T-helper 1 cell treated with Interleukin-12 subunit alpha and Interleukin-12 subunit beta and Interleukin-4 antibody, amounts not matched to agents 30 μg/mL and 1 μg/mL, for 36 hours (primary cell): ENCODE measurements around the gene IGF1R.

Experiments
- H3K27ac Mint-ChIP-seq: one replicate; pipeline ENCODE4 v1.8.0; 2021; ENCODE audit warnings: mild to moderate bottlenecking, mixed read lengths
- H3K27me3 Mint-ChIP-seq: one replicate; pipeline ENCODE4 v1.8.0; 2021; ENCODE audit warnings: low read depth, mixed read lengths
- H3K36me3 Mint-ChIP-seq: one replicate; pipeline ENCODE4 v1.8.0; 2021; ENCODE audit warnings: low read depth, mixed read lengths
- H3K4me1 Mint-ChIP-seq: one replicate; pipeline ENCODE4 v1.8.0; 2021; ENCODE audit warnings: low read depth, mixed read lengths
- H3K4me3 Mint-ChIP-seq: one replicate; pipeline ENCODE4 v1.8.0; 2021; ENCODE audit warnings: mild to moderate bottlenecking, moderate library complexity, mixed read lengths
- H3K9me3 Mint-ChIP-seq: one replicate; pipeline ENCODE4 v1.8.0; 2021; ENCODE audit warnings: mixed read lengths

The IGF1R gene

DNA sequence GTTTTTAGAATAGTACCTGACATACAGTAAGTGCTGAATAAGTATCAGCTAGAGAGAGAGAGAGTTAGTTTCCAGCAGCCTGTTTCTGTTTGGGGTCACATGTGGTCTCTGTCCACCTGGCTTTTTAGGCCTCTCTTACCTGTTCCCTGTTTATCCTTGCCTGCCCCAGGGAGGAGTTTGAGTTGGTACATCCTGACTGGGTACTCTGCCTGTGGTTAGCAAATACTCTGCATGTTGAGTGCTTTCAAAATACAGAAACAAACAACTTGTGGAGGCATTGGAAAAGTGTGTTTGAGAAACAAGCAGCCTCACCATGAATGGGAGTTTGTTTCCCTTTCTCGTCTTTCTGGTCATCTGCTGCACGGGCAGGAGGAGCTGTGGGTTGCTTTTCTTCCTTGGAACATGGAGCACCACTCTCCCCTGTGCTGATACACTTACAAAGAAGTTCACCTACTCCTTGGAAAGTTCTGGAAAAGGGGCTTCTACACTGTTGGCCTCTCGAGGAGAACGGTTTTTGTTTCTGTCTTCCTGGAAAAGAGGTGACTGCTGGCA, 193.2 kb downstream of the IGF1R start:
- Mint-ChIP-seq H3K9me3 (peaks cover 6% of the 10 kb centered on the region), H3K27ac (no peak overlapping the region), H3K27me3 (no peaks in the 10 kb centered on the region), H3K4me3 (no peak overlapping the region), H3K36me3 (no peaks in the 10 kb centered on the region), H3K4me1 (peaks cover 9% of the 10 kb centered on the region)

DNA sequence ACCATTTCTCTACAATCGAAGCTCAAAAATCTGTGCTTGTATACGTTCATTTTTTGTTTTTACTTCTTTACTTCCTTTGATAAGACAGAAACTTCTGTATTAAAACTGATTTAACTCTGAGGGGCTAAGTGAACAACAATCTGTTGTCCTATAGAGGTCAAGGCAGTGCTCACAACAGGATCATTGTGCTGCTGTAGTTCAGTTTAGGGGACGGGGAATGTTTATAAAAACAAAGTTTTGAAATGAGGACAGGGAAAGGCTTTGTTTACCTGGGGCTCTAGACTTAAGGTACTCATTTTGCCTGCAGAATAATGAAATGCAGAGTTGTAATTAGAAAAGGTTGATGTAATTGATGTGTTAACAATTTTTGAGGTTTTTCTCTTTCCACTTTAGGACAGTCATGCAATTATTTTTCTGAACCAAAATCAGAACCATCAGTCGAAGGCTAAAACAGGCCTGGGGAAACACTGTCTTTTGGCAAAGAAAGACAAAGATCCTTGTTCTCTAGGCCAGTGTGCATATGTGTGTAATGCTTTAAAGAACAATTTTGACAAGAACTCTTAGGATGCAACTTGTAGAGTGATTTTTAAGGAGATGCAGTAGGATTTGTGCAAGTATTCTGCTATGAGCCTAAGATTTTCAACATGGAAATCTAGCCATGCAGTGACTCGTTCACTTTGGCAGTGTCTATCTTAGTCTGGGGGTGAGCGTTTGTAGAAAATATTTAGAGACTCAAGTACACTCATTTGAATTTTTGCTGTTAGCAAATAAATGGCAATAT, 194.0 kb downstream of the IGF1R start:
- Mint-ChIP-seq H3K36me3 (no peaks in the 10 kb centered on the region), H3K27me3 (no peaks in the 10 kb centered on the region), H3K4me3 (no peak overlapping the region), H3K27ac (no peak overlapping the region), H3K4me1 (peaks cover 9% of the 10 kb centered on the region), H3K9me3 (no peaks in the 10 kb centered on the region)

DNA sequence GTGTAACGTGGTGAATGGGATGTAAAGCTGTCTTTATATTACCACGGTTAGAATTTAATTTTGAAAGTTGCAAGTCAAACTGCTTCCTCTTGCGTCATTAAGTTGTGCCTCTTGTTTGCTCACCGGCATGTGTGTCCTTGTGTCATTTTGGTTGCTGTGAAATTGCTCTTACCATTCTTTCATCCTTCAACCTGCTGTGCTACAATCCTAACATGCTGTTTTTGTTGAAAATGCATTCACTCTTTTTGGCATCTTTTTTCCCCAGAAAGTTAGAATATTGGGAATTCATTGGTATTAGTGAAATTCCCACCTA, 194.6 kb downstream of the IGF1R start:
- Mint-ChIP-seq H3K4me3 (no peak overlapping the region), H3K27me3 (no peaks in the 10 kb centered on the region), H3K4me1 (peaks cover 9% of the 10 kb centered on the region), H3K36me3 (no peaks in the 10 kb centered on the region), H3K27ac (no peak overlapping the region), H3K9me3 (no peaks in the 10 kb centered on the region)

DNA sequence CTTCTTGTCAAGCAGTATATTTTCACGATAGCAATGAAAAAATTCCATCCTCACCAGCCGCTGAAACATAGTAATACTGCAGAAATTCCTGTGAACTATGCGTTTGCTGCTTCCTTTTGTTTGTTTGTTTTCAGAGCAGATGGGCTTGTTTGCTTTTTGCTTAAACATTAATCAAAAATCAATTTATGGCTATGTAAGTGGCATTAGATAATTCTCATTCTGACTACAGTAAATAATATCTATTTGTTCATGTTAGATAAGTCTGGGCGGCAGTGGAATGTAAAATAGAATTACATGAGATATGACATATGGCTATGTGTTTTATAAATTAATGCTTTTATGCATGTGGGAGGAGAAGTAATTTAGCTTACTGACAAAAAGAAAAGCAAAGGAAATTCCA, 195.5 kb downstream of the IGF1R start:
- Mint-ChIP-seq H3K27me3 (no peaks in the 10 kb centered on the region), H3K9me3 (no peaks in the 10 kb centered on the region), H3K36me3 (no peaks in the 10 kb centered on the region), H3K4me1 (peaks cover 9% of the 10 kb centered on the region), H3K4me3 (no peak overlapping the region), H3K27ac (no peak overlapping the region)

DNA sequence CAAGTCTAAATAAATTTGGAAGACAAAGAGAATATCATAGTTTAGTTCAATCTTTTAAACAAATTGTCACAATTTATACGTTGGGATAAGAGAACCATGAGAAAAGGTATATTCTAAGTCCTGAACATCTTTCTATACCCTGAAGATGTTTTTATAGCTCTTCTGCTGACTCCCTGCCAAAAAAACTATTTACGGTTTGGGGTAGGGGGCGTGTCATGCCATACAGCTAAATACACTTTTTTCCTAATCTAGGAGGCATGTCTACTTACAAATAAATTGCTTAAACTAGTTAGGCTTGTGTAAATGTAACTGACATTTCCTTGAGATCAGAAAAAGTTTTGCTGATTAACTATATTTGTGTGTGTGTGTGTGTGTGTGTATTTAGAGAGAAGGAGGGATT, 195.9 kb downstream of the IGF1R start:
- Mint-ChIP-seq H3K27me3 (no peaks in the 10 kb centered on the region), H3K27ac (no peak overlapping the region), H3K4me3 (no peak overlapping the region), H3K36me3 (no peaks in the 10 kb centered on the region), H3K4me1 (peaks cover 9% of the 10 kb centered on the region), H3K9me3 (no peaks in the 10 kb centered on the region)

DNA sequence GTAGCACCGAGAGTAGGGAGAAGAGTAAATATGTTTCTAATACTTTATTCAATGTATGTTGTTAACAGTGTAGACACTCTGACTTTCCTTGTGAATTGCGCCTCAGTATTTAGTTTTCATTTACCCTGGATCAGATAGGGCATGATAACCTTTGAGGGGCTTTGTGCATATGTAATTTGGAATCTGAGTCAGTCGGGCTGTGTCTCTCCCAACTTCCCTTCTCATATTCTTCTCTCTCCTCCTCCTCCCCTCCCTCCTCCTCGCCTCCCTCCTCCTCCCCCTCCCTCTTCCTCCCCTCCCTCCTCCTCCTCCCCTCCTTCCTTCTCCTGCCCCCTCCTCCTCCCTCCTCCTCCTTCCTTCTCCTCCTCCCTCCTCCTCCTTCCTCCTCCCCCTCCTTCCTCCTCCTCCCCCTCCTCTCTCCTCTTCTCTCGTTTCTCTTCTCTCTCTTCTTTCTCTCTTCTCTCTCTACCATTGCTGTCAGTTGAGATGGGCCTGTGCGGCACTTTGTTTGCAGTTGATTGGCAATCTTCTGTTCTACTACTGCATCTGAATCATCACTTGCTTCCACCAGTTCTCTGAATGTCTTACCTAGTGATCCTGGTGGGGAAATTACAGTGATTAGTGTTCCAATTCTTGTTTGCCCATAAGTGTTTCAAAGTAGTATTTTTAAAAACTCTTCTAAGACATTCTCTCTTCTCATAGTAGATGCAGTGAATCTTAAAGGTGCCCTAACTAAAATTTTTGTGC, 197.0 kb downstream of the IGF1R start:
- peaks cover 9% of the 10 kb centered on the region for H3K4me1 Mint-ChIP-seq
- H3K4me3 Mint-ChIP-seq = no peak overlapping the region
- H3K27me3 Mint-ChIP-seq = no peaks in the 10 kb centered on the region
- no peaks in the 10 kb centered on the region for H3K9me3 Mint-ChIP-seq
- H3K27ac Mint-ChIP-seq = peak overlapping the region; percentile 27
- no peaks in the 10 kb centered on the region for H3K36me3 Mint-ChIP-seq

DNA sequence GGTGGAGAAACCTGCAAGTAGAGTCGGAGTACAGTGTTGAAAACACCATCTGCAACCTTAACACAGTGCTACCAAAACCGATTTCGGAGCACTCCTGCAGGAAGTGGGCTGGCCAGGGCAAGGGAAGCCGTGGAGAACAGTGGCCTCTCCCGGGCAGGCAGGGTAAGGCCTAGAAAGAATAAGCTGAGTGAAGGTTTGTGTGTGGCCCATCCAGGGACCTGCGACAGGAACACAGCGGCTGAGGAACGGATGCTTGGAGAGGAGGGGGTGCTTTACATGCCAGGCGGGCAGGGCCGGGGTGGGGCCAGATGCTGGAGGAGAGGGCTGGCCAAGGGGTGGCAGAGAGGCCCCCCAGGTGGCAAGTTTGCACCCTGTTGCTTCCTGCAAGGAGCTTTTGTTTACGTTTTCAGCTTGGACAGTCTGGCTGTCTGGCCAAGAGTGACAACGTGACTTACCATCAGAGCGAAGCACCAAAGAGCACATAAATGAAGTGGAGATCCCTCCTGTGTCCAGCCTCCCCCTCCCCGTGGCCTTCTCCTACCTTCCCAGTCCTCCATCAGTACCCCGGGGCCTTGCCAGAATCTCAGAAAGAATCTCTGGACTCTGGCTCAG, 202.7 kb downstream of the IGF1R start:
- Mint-ChIP-seq H3K4me1 (peaks cover 37% of the 10 kb centered on the region), H3K9me3 (no peaks in the 10 kb centered on the region), H3K36me3 (no peaks in the 10 kb centered on the region), H3K27ac (peak overlapping the region; percentile 88), H3K27me3 (no peaks in the 10 kb centered on the region), H3K4me3 (peak overlapping the region; percentile 94)

DNA sequence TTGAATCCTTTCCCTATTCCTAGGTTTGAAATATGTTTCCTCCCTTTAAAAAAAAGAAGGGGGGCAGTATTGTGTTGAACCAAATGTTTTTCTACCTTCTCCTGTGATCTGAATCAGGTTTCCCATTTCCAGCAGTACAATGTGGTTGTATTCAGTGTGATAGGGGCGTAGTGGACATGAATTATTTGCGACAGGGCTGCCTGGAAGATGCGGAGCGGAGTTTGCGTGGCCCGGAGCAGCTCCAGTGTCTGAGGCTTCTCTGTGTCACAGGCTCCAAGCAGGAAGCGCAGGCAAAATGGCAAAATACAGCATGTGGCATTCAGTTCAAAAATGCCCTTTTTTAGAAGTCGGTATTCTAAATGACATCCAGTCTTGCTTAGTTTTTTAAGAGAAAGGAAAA, 204.8 kb downstream of the IGF1R start:
- H3K9me3 Mint-ChIP-seq = no peaks in the 10 kb centered on the region
- no peaks in the 10 kb centered on the region for H3K27me3 Mint-ChIP-seq
- H3K27ac Mint-ChIP-seq = peak overlapping the region; percentile 93
- peaks cover 37% of the 10 kb centered on the region for H3K4me1 Mint-ChIP-seq
- H3K36me3 Mint-ChIP-seq = no peaks in the 10 kb centered on the region
- H3K4me3 Mint-ChIP-seq = peak overlapping the region; percentile 94

DNA sequence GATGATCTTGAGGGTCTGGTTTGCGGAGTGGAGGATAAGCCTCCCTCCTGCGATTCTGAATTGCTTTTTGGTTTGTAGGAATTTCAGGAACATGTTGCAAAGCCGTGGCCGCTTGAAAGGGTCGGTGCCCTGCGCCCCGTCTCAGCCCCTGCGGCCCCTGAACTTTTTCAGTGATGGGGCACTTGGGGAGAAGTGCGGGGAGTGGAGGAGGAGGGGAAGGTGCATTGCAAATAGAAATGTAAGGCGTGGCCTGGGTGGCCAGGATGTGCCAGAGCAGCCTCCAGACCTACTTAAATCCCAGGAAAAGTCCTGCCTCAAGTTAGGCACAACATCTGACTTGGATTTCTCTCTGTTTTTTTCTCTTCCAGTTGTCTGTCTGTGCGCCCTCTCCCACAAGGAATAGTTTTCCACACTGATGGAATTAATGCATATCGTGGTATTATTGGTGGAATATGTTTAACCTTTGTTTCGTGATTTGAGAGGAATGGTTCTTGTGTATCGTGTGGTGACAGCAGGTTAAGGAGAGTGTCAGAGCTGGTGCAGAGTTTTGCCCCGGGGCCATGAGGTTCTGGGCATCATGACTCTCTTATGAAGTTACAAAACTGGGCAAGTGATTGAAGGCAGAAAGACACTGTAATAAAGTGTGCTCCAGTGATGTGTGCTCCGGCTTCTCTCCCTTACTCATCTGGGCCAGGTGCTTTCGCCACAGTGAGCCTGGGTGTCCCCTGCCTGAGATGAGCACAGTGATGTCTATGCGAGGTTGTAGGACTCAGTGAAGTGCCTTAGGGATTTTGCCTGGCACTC, 205.5 kb downstream of the IGF1R start:
- Mint-ChIP-seq H3K27ac (peak overlapping the region; percentile 18), H3K36me3 (peaks cover 2% of the 10 kb centered on the region), H3K9me3 (no peaks in the 10 kb centered on the region), H3K27me3 (no peaks in the 10 kb centered on the region), H3K4me3 (peak overlapping the region; percentile 94), H3K4me1 (peaks cover 42% of the 10 kb centered on the region)

DNA sequence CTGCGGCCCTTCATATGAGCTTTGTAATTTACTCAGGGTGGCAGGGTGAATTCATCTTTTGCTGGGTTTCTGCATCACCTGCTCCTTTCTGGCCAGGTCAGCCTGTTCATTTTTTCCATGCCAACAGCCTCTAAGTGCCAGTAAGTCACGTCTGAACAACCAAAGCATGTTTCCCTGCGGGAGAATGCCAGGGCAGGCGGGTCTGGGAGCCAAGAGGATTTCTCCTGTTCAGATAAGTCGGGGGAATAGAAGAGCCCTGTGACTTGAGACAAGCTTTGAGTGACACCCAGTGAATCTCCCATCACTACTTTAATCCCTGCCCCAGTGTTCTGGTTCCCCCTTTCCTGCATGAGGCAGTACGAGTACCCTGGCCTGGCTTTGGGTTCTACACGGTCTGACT, 206.2 kb downstream of the IGF1R start:
- H3K27me3 Mint-ChIP-seq = no peaks in the 10 kb centered on the region
- no peaks in the 10 kb centered on the region for H3K9me3 Mint-ChIP-seq
- peaks cover 2% of the 10 kb centered on the region for H3K36me3 Mint-ChIP-seq
- no peak overlapping the region for H3K4me3 Mint-ChIP-seq
- H3K4me1 Mint-ChIP-seq = peaks cover 47% of the 10 kb centered on the region
- H3K27ac Mint-ChIP-seq = no peak overlapping the region

DNA sequence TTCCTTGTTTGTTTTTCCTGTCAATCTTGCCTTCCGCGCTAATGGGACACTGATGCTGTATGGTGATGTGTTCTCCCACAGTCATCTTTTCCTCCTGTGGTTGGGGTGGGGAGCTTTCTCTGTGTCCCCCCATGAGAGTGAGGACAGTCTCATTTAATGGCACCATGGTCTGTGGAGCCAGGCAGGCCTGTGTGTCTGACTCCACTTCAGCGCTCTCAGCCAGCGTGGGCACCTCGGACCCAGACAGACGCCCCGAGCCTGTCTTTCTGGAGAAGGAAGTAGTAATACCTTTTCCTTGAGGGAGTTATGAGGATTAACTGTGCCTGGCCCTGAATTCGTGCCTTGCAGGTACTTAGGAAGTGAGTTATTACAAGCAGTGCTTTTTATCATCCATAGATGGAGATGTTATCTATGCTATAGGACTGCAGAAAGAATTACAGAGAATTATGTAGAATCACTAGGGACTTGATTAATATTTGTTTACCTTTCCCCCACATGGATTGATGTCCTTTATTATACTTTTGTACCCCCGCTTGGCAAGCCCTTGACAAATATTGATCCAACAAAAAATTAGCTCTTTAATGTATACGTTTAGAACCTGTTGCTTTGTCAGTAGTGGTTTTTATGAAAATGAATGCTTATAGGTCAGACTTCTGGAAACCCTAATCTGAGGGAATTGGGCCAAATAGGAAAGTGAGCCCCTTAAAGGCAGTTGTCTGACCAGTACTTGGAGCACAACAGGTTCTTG, 206.9 kb downstream of the IGF1R start:
- Mint-ChIP-seq H3K4me3 (peak overlapping the region; percentile 30), H3K4me1 (peaks cover 50% of the 10 kb centered on the region), H3K27me3 (no peaks in the 10 kb centered on the region), H3K9me3 (no peaks in the 10 kb centered on the region), H3K27ac (peak overlapping the region; percentile 72), H3K36me3 (peaks cover 2% of the 10 kb centered on the region)

DNA sequence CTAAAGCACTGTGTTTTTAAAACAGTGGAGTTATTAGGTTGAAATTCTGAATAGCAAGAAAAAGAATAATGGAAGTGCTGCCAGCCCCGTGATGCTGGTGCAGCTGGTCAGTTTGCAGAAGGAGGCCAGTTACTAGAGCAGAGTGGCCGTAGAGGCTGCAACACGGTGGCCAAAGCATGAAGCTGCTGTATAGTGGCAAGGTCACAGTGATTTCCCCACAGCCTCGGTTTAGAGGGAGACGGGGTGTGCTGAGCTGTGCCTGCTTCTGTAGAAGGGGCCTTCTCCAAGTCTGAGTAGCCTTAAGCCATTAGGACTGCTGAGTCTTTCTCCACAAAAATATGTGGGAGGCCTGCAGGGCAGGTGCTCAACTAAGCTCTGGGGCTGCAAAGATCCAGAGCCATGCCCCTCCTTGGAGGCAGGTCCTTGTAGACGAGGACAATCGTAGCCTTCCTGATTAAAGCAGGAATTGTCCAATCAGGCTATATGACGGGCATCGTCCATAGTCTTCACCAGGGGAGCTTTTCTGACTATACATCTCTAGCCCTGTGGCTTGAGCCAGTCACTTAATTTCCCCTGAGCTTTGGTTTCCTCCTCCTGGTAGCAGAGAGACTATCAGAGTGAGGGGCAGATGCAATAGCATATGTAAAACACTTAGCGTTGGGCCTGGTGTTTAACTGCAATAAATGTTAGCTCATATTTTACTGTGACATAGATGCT, 207.6 kb downstream of the IGF1R start:
- peaks cover 49% of the 10 kb centered on the region for H3K4me1 Mint-ChIP-seq

DNA sequence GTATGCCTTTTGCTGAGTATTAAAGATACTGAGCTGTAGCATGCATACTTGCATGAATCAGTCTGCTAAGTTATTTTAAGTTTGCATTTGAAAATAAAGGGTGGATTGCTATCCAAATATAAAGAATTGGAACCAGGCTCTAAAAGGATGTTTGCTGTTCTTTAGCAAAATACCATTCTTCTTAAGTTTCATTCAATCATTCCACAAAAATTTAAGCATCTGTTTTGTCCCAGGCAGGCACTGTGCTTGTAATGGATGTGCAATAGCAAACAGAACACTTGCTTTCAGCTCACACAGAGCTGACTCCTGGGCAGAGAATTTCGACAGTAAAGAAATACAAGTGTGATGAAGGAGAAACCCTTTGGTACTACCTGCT, 208.2 kb downstream of the IGF1R start:
- Mint-ChIP-seq H3K27ac (no peak overlapping the region), H3K4me1 (peaks cover 49% of the 10 kb centered on the region), H3K9me3 (no peaks in the 10 kb centered on the region), H3K4me3 (no peak overlapping the region), H3K36me3 (peaks cover 2% of the 10 kb centered on the region), H3K27me3 (no peaks in the 10 kb centered on the region)

More for the DNA sequence above, 207.6 kb downstream of the IGF1R start:
- Mint-ChIP-seq H3K4me3 (no peak overlapping the region), H3K9me3 (no peaks in the 10 kb centered on the region), H3K27ac (no peak overlapping the region), H3K27me3 (no peaks in the 10 kb centered on the region), H3K36me3 (peaks cover 2% of the 10 kb centered on the region)
